CD4-positive, alpha-beta T cell treated with Interleukin-12 subunit alpha and Interleukin-12 subunit beta, for 1 hour (primary cell): Measurements from ENCODE around the gene B3GNT5.

Experiments
- DNase-seq: peaks from one replicate; pipeline ENCODE4 v3.0.0-alpha.2; 2020

The B3GNT5 gene

GRCh38 chr3:183267140-183267539 is 14.1 kb downstream of the B3GNT5 start:
- no peak for DNase-seq

GRCh38 chr3:183268366-183268765 is 15.3 kb downstream of the B3GNT5 start:
- no peak for DNase-seq

GRCh38 chr3:183269345-183269744 is 16.3 kb downstream of the B3GNT5 start:
- DNase-seq, result no peak

GRCh38 chr3:183270344-183270743 is 17.3 kb downstream of the B3GNT5 start:
- no peak for DNase-seq

- no peak for DNase-seq
These were observed 19.1 kb downstream of the B3GNT5 start for GRCh38 chr3:183272142-183272541.

- DNase-seq, result no peak
These were observed 19.7 kb downstream of the B3GNT5 start for GRCh38 chr3:183272791-183273190.

GRCh38 chr3:183274609-183275008 is 21.6 kb downstream of the B3GNT5 start:
- DNase-seq, result no peak

GRCh38 chr3:183275418-183275817 is 22.4 kb downstream of the B3GNT5 start:
- no peak for DNase-seq

GRCh38 chr3:183275937-183276336 is 22.9 kb downstream of the B3GNT5 start:
- DNase-seq, result no peak

GRCh38 chr3:183277260-183277659 is 24.2 kb downstream of the B3GNT5 start:
- no peak for DNase-seq

GRCh38 chr3:183278479-183279088 is 25.5 kb downstream of the B3GNT5 start:
- DNase-seq, result no peak

GRCh38 chr3:183279371-183279770 is 26.3 kb downstream of the B3GNT5 start:
- DNase-seq, result no peak

- DNase-seq, result no peak
These were observed 28.2 kb downstream of the B3GNT5 start for GRCh38 chr3:183281126-183281797.

- DNase-seq, result no peak
These were observed 30.8 kb downstream of the B3GNT5 start for GRCh38 chr3:183283886-183284285.

- DNase-seq, result no peak
These were observed 31.5 kb downstream of the B3GNT5 start for GRCh38 chr3:183284570-183284969.

- DNase-seq, result no peak
These were observed 32.3 kb downstream of the B3GNT5 start for GRCh38 chr3:183285318-183285717.

- peak; percentile 94 for DNase-seq
These were observed 32.9 kb downstream of the B3GNT5 start for GRCh38 chr3:183285828-183286457.

GRCh38 chr3:183287301-183287971 is 34.4 kb downstream of the B3GNT5 start:
- peak; percentile 25 for DNase-seq

- DNase-seq, result no peak
These were observed 35.1 kb downstream of the B3GNT5 start for GRCh38 chr3:183288117-183288516.

- DNase-seq, result no peak
These were observed 37.2 kb downstream of the B3GNT5 start for GRCh38 chr3:183290216-183290615.

GRCh38 chr3:183291497-183292031 is 38.5 kb downstream of the B3GNT5 start:
- no peak for DNase-seq

GRCh38 chr3:183293966-183294365 is 40.9 kb downstream of the B3GNT5 start:
- no peak for DNase-seq

GRCh38 chr3:183295211-183295610 is 42.2 kb downstream of the B3GNT5 start:
- no peak for DNase-seq

- no peak for DNase-seq
These were observed 43.9 kb downstream of the B3GNT5 start for GRCh38 chr3:183296944-183297343.
